ENCODE data around the gene MED9.

MED9 gene

GRCh38 chr17:17491546-17491988 is 14.8 kb downstream of the MED9 start:
- DNase-seq (ENCODE audit: extremely low read depth, low read depth) = no peak
- no peak for TF ChIP-seq CTCF (IDR thresholded peaks at IDR 0.05; ENCODE audit: low read depth, low read length)

- no peak for DNase-seq (ENCODE audit: extremely low read depth, low read depth)
- TF ChIP-seq CTCF (IDR thresholded peaks at IDR 0.05; ENCODE audit: low read depth, low read length) = no peak
Measured at GRCh38 chr17:17492085-17492484, 15.3 kb downstream of the MED9 start.

GRCh38 chr17:17492571-17492970 is 15.8 kb downstream of the MED9 start:
- DNase-seq (ENCODE audit: extremely low read depth, low read depth) = no peak
- no peak for TF ChIP-seq CTCF (IDR thresholded peaks at IDR 0.05; ENCODE audit: low read depth, low read length)

GRCh38 chr17:17493249-17493985 is 16.6 kb downstream of the MED9 start:
- TF ChIP-seq CTCF (IDR thresholded peaks at IDR 0.05; ENCODE audit: low read depth, low read length) = no peak
- DNase-seq (ENCODE audit: extremely low read depth, low read depth) = no peak

- DNase-seq (ENCODE audit: extremely low read depth, low read depth) = no peak
- TF ChIP-seq CTCF (IDR thresholded peaks at IDR 0.05; ENCODE audit: low read depth, low read length) = no peak
Measured at GRCh38 chr17:17493986-17494466, 17.2 kb downstream of the MED9 start.

- no peak for TF ChIP-seq CTCF (IDR thresholded peaks at IDR 0.05; ENCODE audit: low read depth, low read length)
- no peak for DNase-seq (ENCODE audit: extremely low read depth, low read depth)
Measured at GRCh38 chr17:17494499-17494869, 17.7 kb downstream of the MED9 start.

- TF ChIP-seq CTCF (IDR thresholded peaks at IDR 0.05; ENCODE audit: low read depth, low read length) = no peak
- no peak for DNase-seq (ENCODE audit: extremely low read depth, low read depth)
Measured at GRCh38 chr17:17494870-17495535, 18.2 kb downstream of the MED9 start.

Data from AG09319 (cell line).